Lung microvascular endothelial cell (primary cell): ENCODE measurements around the gene PCNX4. TPM values are rescaled to one million over a fixed set of nuclear protein-coding genes. Genes with fewer than 3 reads are reported as not detected.

ENCODE experiments used
- DNase-seq, 2 donors: peaks; one replicate each; pipeline versions ENCODE4 v3.0.0 to v3.0.0-alpha.2; 2010; ENCODE audit warnings: low read depth in 2 of 2
- total RNA-seq: library from RNA; depleted of rRNA; stranded (reverse); fragments of >200 nt; gene quantifications from 2 replicates; pipeline ENCODE4 v1.2.1, GENCODE V29; 2014

Gene PCNX4
- total RNA-seq, 1 donor from 2014 or later = 71.0 TPM

GRCh38 chr14:60174352-60175254, 82.9 kb downstream of the PCNX4 start:
- no peak for DNase-seq

DNA sequence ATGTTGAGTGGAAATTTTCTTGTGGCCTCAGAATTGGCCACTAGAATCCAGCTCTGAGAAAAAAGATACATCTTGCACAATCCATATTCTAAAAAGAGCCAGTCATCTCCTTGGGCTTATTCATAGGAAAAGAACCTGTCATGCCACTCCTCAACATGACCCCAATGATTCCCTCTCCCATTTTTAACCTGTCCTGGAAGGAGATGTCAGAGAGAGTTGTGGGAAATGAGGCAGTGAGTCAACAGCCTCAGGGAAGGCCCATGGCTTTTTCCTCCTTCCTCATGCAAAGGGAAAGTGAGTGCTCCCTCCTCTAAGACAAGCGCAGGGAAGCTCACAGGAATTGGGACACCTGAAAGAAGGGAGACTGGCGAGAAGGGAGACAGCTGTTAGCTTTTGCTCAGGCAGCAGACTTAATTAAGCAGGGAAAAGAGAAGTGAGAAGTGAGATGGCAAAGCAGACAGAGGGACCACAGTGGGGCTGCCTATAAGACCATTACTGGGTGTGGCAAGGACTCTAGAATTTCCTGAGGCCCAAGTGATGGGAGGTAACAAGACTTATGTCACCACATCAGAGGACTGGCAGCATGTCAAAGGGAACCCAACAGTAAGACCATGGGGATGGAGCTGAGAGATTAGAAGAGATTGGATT, 83.7 kb downstream of the PCNX4 start:
- DNase-seq = no peak

- DNase-seq = no peak
Observed at GRCh38 chr14:60178164-60178563, 86.4 kb downstream of the PCNX4 start.

GRCh38 chr14:60178820-60179219, 87.1 kb downstream of the PCNX4 start:
- DNase-seq = no peak

- peak in 1 of 2 donors; percentile 14 for DNase-seq
Observed at GRCh38 chr14:60179431-60179869, 87.7 kb downstream of the PCNX4 start.

- no peak for DNase-seq
Observed at GRCh38 chr14:60183138-60183537, 91.4 kb downstream of the PCNX4 start.

- peak in 1 of 2 donors; percentile 19 for DNase-seq
Observed at GRCh38 chr14:60183741-60184140, 92.0 kb downstream of the PCNX4 start.

GRCh38 chr14:60184146-60184904, 92.6 kb downstream of the PCNX4 start:
- DNase-seq = peak; percentile 72 to 80

DNA sequence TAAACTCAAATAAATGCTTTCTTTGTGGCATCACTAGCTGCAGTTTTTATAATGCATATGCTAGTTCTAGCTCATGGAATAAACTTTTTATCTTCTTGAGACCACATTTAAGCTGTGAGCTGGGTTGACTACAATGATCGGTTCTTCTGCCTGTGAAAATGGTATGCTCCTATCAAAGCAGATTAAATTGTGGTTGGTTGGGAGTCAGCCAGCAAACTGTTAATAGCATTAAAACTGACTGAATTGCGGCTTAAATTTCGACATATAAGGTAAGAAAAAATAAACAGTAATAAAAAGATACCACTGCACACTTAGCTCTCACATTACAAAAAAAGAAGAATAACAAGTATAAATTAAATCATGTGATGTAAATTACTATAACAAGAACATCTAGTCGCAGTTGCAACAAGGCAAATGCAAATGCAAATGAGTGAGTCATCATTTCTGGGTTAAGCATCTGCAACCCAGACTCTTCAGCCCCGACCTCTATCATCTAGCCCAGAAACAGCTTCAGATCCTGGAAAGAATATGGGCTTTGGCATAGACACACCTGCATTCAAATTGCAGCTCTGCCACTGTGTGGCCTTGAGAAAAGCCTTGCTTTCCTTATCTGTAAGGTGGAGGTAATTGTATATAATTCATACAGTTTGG, 93.3 kb downstream of the PCNX4 start:
- no peak for DNase-seq

DNA sequence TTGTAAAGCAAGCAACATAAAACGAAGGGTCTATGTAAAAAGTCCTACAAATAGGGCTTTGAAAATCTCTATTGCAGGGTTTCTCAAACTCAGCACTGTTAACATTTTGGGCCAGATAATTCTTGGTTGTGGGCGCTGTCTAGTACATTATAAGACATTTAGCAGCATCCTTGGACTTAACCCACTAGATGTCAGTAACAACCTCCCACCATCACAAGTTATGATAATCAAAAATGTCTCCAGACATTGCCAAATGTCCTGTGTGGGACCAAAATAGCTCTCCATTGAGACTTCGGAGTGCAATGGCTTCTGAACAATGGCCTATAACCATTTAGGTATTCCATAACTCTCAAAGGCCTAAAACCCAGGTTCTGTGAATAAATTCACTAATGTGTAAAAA, 96.4 kb downstream of the PCNX4 start:
- peak in 1 of 2 donors; percentile 21 for DNase-seq

- DNase-seq = no peak
Observed at GRCh38 chr14:60188696-60189095, 97.0 kb downstream of the PCNX4 start.

DNA sequence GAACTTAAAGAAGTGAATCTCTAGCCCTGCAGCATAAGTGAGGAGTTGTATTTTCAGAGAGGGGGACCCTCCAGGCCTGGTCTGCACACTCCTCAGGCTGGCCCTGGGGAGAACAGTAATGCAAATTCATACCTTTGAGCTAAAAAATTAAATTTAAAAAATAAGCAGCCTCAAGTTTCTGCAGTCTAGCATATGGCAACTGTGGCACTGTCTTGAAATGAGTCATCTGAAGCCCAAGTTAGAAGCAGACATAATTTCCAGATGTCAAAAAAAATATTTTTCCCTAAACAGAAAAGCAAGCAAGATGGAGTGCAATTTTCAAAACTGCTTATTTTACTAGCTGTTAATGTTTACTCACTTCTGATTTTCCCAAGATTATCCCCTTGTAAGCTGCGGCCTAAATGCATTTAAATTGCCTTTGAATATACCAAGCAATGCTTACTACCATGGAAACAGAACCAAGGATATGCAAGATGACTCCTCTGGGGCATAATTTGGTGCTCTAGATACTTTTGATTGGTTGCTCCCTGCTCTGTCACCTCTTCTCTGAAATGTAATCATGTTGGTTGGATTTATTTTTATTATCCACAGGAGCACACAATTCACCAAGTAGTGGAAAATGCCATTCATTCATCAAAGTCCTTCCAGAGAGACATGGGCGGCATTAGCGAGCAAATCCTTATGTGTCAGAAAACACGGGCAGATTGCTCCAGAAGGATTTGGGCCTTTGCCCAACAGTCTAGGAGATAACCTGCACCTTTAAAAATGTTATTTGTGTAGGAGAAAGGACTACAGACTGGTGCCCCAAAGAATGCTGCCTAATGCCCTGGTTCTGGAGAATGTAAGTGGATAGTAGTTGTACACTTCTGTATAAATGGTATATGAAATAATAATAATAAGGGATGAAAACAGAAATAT, 98.5 kb downstream of the PCNX4 start:
- no peak for DNase-seq

DNA sequence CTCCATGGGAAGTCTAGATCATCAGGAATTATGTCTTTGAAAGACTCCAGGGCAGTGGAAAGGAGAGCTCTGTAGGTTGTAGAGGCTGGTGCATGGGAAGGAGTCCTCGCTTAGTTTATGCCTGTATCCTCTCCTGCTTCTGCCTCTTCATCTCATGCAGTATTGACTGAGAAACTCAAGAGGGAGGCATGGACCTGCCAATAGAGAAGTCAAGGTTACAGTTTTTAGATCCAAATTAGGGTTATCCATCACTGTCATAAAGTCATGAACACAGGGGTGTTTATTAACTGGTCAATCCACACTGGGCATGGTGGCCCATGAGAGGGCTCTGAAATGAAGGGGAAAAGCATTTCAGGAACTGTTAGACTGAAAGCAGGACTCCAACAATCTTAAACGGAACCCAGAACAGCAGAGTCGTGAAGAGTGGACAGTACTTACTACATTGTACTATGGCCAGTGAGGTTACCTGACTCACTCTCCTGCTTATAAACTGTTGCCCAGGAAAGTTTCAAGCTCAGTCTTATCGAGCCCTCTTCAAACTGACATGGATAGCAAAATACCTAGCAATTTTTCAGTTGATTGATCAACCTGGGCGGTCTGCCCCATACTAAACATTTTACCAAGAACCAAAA, 103.6 kb downstream of the PCNX4 start:
- peak in 1 of 2 donors; percentile 3 for DNase-seq

- no peak for DNase-seq
Observed at GRCh38 chr14:60196291-60196690, 104.6 kb downstream of the PCNX4 start.

- no peak for DNase-seq
Observed at GRCh38 chr14:60197629-60198303, 106.0 kb downstream of the PCNX4 start.

DNA sequence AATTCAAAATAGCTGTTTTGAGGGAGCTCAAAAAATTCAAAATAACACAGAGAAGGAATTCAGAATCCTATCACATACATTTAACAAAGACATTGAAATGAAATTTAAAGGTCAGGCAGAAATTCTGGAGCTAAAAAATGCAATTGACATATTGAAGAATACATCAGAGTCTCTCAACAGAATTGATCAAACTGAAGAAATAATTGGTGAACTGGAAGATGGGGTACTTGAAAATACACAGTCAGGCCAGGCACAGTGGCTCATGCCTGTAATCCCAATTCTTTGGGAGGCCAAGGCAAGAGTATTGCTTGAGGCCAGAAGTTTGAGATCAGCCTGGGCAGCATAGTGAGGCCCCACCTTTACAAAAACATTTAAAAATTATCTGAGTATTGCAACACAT, 107.6 kb downstream of the PCNX4 start:
- DNase-seq = no peak

GRCh38 chr14:60204104-60204842, 112.5 kb downstream of the PCNX4 start:
- no peak for DNase-seq
